Breast epithelium (tissue), 3 donors: ENCODE measurements around the gene NRP1.

Experiments
- POLR2AphosphoS5 ChIP-seq, 3 donors: sonication (generic); formaldehyde crosslinking; IDR thresholded peaks; one replicate each; pipeline ENCODE4 v1.6.1; 2017; ENCODE audit warnings: antibody characterized with exemption in 3 of 3
- TF ChIP-seq, protein P1 (sequence below), 3 donors: fragments of 450-650 bp; IDR thresholded peaks; one replicate each; pipeline ENCODE4 v1.5.1; 2016 to 2017; ENCODE audit warnings: antibody characterized with exemption in 3 of 3, mild to moderate bottlenecking in 3 of 3, moderate library complexity in 3 of 3

DNA sequence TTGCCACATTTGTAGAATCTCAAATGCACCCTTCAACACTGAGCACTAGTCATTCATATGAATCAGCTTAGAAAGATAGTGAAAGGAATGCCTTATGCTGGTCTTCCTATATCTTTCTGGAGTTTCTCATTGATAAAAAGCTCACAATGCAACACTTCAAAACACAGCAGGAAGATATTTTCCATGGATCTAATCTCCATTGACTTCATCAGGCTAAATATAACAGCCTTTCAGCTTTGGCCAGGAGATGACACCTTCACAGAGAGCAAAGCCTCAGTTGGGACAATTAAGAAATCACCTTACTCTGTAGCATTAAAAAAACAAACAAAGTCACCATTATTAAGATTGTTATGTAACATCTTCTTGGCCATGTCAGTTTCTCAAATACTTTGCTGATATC is 6.7 kb downstream of the NRP1 start:
- TF ChIP-seq, protein P1, sequence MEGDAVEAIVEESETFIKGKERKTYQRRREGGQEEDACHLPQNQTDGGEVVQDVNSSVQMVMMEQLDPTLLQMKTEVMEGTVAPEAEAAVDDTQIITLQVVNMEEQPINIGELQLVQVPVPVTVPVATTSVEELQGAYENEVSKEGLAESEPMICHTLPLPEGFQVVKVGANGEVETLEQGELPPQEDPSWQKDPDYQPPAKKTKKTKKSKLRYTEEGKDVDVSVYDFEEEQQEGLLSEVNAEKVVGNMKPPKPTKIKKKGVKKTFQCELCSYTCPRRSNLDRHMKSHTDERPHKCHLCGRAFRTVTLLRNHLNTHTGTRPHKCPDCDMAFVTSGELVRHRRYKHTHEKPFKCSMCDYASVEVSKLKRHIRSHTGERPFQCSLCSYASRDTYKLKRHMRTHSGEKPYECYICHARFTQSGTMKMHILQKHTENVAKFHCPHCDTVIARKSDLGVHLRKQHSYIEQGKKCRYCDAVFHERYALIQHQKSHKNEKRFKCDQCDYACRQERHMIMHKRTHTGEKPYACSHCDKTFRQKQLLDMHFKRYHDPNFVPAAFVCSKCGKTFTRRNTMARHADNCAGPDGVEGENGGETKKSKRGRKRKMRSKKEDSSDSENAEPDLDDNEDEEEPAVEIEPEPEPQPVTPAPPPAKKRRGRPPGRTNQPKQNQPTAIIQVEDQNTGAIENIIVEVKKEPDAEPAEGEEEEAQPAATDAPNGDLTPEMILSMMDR (IDR thresholded peaks at IDR 0.05) = no peak
- no peak for TF ChIP-seq POLR2AphosphoS5 (IDR thresholded peaks at IDR 0.05)
